ENCODE measurements around the gene AGBL1.

- TF ChIP-seq CTCF (IDR thresholded peaks at IDR 0.05; ENCODE audit: insufficient read depth, low read length) (no peak), POLR2AphosphoS5 (IDR thresholded peaks at IDR 0.05; ENCODE audit: low read depth) (no peak)
- TF ChIP-seq, protein P1, sequence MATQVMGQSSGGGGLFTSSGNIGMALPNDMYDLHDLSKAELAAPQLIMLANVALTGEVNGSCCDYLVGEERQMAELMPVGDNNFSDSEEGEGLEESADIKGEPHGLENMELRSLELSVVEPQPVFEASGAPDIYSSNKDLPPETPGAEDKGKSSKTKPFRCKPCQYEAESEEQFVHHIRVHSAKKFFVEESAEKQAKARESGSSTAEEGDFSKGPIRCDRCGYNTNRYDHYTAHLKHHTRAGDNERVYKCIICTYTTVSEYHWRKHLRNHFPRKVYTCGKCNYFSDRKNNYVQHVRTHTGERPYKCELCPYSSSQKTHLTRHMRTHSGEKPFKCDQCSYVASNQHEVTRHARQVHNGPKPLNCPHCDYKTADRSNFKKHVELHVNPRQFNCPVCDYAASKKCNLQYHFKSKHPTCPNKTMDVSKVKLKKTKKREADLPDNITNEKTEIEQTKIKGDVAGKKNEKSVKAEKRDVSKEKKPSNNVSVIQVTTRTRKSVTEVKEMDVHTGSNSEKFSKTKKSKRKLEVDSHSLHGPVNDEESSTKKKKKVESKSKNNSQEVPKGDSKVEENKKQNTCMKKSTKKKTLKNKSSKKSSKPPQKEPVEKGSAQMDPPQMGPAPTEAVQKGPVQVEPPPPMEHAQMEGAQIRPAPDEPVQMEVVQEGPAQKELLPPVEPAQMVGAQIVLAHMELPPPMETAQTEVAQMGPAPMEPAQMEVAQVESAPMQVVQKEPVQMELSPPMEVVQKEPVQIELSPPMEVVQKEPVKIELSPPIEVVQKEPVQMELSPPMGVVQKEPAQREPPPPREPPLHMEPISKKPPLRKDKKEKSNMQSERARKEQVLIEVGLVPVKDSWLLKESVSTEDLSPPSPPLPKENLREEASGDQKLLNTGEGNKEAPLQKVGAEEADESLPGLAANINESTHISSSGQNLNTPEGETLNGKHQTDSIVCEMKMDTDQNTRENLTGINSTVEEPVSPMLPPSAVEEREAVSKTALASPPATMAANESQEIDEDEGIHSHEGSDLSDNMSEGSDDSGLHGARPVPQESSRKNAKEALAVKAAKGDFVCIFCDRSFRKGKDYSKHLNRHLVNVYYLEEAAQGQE (IDR thresholded peaks at IDR 0.05; ENCODE audit: insufficient replicate concordance, low read depth) = no peak
These were observed 37.4 kb upstream of the AGBL1 start for GRCh38 chr15:86042226-86042625.

Data from HL-60 (cell line).